HG03103 (cell line): Measurements from ENCODE around the gene OLA1.
"Not testable (repeated sequence)": the region's sequence is repeated elsewhere in the genome, so short reads cannot be mapped to it uniquely, and the experiment has no call there.

ENCODE experiments used
- ATAC-seq: cut with Tn5 transposase; IDR thresholded peaks from one replicate; pipeline ENCODE4 v1.9.1; 2021; ENCODE audit warnings: low read depth; ENCODE audit not compliant: unreplicated experiment

Gene OLA1

DNA sequence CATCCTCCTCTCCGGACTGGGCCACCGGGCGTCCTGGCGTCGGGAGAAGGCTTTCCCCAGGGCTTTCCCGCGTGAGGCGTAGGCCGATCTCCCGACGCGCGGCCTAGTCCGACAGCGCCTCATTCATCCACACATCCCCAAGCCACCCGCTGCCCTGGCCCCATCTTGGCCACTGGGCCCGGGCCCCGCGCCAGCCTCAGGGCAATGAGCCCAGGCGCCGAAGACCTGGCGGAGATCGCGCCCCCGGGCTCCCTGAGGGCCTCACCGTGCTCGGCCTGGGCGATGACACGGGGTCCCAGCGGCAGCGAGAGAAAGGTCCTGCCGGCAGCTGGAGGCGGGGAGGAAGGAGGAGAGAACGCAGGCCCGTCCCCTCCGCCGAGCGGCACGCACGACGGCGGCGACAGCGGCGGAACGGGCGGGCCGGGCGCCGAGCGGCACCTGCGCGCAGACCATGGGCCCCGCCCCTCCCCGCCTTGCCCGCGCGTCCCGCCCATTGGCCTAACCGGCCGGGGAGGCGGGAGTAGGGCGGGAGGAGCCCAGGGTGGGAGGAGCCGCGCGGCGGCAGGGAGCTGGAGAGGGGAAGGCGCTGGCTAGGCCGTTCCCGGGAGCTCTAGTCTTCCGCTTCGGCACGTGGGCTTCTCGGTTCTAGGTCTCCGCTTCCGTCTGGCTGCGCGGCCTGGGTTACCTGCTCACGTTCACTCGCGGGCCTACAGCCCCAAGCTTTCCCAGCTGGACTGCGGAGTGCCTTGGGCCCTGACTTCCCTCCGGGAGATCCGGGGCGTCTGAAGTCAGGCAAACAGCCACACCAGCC lies at the start of gene OLA1:
Gene OLA1 (minus strand): TSS at position 346 of the 811 bp plus-strand sequence. CDS start 1,717 bp downstream, outside the sequence.
- ATAC-seq, result peak; percentile 96

DNA sequence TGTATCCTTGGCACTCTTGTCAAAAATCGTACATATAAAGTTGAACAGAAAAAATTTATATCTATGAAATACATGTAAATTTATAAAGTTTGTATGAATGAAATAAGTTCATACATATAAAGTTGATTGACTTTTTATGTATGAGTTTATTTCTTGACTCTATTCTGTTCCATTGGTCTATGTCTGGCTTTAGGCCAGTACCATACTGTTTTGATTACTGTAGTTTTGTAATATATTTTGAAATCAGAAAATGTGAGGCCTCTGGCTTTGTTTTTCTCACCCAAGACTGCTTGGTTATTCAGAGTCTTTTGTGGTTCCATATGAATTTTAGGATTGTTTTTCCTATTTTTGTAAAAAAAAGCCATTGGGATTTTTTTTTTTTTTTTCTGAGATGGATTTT lies 44.6 kb upstream of the OLA1 start:
- ATAC-seq, result no peak

DNA sequence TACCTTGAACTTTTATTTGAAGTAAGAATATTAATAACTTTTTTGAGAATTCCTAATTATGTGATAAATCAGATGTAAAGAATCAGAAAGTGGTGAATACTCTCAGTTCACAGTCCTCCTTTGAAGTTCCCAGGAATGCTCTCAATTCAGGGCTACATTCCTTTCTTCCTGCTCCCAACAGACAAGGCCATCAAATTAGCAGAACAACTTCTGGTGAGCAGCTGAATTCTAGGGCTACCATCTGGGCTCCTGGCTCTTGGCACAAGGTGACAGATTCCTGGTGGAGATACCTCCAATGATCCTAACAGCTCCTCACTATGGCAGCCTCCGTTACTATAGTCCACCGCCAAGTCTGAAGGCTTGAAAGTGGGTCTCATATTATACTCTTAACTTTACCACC lies 37.8 kb upstream of the OLA1 start:
- ATAC-seq, result no peak

DNA sequence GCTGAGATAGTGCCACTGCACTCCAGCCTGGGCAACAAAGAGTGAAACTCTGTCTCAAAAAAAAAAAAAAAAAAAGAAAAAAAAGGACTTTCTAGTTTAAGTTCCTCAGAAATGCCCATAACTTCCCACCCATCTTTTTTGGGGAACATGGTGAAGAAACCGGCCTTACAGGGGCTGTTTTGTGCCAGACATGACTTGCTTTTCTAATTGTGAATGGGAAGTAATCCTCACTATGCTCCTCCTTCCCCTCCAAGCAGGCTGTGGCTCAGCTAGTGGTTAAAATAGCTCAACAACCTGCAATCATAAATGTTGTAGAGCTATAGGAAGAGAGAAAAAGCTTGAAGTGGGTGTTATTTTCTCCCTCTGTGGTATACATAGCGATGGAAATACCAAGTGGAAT lies 34.1 kb upstream of the OLA1 start:
- no peak for ATAC-seq

DNA sequence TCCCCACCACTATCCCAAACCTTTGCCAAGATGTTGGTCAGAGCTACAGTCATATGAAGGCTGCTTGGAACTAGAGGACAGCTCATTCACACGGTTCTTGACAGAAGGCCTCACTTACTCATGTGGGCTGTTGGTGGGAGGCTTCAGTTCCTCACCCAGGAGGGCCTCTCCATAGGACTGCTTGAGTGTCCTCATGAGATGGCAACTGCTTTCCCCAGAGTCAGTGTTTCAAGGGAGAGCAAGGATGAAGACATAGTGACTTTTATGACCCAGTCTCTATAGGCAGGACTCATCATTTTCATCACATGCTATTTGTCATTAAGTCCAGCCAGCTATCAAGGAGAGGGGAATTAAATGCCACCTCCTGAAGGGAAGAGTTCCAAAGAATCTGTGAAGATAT lies 33.4 kb upstream of the OLA1 start:
- ATAC-seq, result no peak

DNA sequence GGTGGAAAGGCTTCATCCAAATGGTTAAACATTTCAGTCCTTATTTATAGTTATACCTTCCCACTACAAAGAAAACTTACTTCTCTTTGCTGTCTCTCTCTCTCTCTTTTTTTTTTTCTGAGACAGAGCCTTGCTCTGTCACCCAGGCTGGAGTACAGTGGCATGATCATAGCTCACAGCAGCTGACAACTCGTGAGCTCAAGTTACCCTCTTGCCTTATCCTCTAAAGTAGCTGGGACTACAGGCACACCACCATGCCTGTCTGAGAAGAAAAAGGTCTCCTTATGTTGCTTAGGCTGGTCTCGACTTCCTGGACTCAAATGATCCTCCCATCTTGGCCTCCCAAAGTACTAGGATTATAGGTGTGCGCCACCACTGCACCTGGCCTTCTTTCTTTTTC lies 32.3 kb upstream of the OLA1 start:
- ATAC-seq, result no peak

- not testable (repeated sequence) for ATAC-seq
Measured at GRCh38 chr2:174270263-174270662, 21.9 kb upstream of the OLA1 start.

- ATAC-seq, result no peak
Measured at GRCh38 chr2:174266288-174266687, 18.0 kb upstream of the OLA1 start.

GRCh38 chr2:174263997-174264396 lies 15.7 kb upstream of the OLA1 start:
- no peak for ATAC-seq

GRCh38 chr2:174259981-174260380 lies 11.6 kb upstream of the OLA1 start:
- no peak for ATAC-seq

DNA sequence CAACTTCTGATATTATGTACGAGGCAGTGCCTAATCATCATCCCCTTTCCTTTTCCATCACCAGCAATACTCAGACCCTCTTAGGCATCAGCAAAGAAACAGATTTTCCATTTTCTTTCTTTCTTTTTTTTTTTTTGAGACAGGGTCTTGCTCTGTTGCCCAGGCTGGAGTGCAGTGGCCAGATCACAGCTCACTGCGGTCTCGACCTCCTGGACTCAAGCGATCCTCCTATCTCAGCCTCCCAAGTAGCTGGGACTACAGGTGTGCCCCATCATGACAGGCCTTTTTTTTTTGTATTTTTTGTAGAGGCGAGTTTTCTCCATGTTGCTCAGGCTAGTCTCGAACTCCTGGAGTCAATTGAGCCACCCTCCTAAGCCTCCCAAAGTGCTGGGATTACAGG lies 5.9 kb upstream of the OLA1 start:
- no peak for ATAC-seq

GRCh38 chr2:174248998-174249592 lies 763 bp upstream of the OLA1 start:
- ATAC-seq, result no peak

DNA sequence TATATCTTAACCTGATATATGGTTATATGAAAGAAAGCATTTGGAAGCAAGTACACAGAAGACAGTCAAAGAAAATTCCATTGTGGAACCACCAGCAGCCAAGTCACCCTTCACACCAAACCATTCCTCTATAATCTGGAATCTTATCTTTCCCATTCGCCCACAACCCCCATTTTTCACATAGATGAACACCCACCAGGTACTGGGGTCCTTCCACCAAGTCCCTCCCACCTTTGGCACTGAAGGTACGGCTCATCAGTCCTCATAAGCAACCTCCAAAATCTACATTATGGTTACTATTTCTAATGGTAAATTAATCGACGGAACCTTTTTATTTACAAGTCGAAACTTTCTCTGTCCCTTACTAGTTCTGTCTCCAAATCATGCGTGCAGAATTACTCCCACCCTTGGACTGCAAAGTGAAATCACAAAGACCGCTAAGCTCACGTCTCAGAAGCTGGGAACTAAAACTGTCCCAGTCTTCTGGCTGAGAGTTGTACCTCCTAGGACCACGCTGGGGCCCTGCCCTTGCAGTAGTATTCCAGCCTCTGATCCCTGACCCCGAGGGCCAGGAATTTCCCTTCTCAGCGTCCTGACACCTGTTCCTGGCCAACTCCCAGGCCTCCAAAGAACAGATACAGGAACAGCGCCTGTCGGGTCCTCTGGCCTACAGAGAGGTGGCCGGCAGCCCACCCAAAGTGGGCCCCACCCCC lies 702 bp downstream of the OLA1 start:
- peak; percentile 1 for ATAC-seq

- ATAC-seq, result no peak
Measured at GRCh38 chr2:174246944-174247381, 1.4 kb downstream of the OLA1 start.

DNA sequence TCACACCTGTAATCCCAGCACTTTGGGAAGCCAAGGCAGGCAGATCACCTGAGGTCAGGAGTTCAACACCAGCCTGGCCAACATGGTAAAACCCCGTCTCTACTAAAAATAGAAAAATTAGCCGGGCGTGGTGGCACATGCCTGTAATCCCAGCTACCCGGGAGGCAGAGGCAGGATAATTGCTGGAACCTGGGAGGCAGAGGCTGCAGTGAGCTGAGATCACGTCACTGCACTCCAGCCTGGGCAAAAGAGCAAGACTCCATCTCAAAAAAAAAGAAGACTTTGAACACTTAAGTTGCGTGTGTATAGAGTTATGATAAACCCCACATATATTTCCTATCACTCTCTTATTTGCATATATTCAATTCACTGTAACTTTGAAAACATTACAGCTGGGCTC lies 2.7 kb downstream of the OLA1 start:
- ATAC-seq, result not testable (repeated sequence)

GRCh38 chr2:174245065-174245464 lies 3.3 kb downstream of the OLA1 start:
- ATAC-seq, result no peak

DNA sequence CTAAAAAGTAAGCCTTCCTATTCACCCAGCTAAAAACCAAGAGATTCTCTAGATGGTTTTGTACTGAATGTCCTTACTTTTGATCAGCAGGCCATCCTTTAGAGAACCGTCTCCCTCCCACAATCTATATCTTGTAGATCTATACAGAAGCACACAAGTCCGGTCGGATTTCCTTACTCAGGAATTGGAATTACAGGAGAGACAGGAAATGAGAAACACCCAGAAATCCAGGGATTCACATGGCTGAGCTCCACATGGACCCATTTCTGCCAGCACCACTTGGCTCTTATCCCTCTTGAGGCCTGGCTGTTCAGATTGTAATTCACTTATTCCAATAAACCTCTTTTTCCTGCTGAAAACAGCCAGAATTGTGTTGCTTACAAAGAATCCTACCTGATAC lies 4.5 kb downstream of the OLA1 start:
- no peak for ATAC-seq

DNA sequence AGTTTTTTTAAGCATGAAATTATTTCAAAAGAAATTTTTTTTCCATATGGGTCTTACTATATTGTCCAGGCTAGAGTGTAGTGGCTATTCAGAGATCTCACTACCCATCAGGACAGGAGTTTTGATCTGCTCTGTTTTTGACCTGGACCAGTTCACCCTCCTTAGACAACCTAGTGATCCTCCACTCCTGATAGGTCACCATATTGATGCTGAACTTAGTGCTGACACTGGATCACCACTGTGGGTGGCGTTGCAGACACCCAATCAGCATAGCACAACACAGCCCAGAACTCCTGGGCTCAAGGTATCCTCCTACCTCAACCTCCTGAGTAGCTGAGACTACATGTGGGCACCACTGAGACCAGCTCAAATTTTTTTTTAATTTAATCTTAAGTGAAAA lies 8.2 kb downstream of the OLA1 start:
- ATAC-seq, result no peak

DNA sequence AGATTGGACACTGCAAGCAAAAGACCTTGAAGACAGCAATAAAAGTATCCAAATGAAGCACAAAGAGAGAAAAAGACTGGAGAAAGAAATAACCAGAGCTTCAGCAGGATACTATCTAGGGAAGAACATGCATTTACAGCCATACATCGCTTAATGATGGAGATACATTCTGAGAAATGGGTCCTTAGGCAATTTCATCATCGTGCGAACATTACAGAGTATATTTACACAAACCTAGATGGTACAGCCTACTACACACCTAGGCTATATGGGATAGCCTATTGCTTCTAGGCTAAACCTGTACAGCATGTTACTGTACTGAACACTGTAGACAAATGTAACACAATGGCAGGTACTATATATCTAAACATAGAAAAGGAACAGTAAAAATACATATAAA lies 11.9 kb downstream of the OLA1 start:
- no peak for ATAC-seq

DNA sequence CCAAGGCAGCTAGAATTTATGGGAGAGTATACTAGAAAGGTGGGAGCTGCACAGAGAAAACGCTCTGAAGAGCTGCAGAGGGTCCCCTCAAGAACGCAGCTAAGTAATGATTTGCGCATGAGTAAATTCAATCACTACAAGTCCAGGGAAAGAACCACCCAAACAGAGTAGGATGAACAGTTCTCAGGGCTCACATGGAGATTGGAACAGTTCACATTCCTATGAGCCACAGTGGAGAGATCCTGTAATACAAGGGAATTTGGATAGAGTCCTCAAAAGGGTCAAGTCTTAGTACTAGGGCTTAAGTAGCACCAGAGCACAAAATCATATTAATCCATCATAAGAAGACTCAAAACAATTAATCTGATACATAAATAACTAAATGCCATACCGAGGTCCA lies 12.7 kb downstream of the OLA1 start:
- no peak for ATAC-seq

DNA sequence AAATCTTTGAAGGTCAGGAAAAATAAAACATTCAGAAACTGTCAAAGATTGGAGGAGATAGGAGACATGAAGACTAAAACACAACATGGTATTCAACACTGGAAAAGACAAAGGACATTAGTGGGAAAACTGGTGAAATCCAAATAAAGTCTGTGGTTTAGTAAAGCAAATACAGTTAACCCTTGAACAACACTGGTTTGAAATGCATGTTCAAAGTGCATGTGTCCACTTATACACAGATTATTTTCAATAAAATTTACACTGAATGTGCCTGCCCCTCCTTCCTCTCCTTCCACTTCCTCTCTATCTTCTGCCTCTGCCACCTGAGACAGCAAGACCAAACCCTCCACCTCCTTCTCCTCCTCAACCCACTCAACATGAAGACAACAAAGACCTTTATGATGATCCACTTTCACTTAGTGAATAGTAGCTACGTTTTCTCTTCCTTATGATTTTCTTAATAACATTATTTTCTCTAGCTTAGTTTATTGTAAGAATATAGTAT lies 14.5 kb downstream of the OLA1 start:
- no peak for ATAC-seq
